H9 (cell line): ENCODE measurements around the gene NCKAP5. TPM values are rescaled to one million over a fixed set of nuclear protein-coding genes. Genes with fewer than 3 reads are reported as not detected.

Experiments used
- DNase-seq: peaks from one replicate; pipeline ENCODE4 v3.0.0-alpha.2; 2017
- H2AFZ ChIP-seq: one replicate; pipeline ENCODE4 v1.6.1; 2013; ENCODE audit warnings: mild to moderate bottlenecking, low read length, control low read depth, moderate library complexity
- H2AK5ac ChIP-seq: 2 replicates; pipeline ENCODE4 v1.6.1; 2013; ENCODE audit warnings: low read length, control low read depth, mixed read lengths; ENCODE audit not compliant: insufficient read length
- H2BK120ac ChIP-seq: one replicate; pipeline ENCODE4 v1.6.1; 2013; ENCODE audit warnings: low read depth, mild to moderate bottlenecking, low read length, control low read depth, inconsistent platforms; ENCODE audit not compliant: poor library complexity, severe bottlenecking
- H2BK12ac ChIP-seq: 2 replicates; pipeline ENCODE4 v1.6.1; 2013; ENCODE audit warnings: low read length, control low read depth, mixed read lengths, low read depth; ENCODE audit not compliant: insufficient read length
- H2BK15ac ChIP-seq: 2 replicates; pipeline ENCODE4 v1.6.1; 2013; ENCODE audit warnings: low read depth, low read length, control low read depth
- H2BK20ac ChIP-seq: one replicate; pipeline ENCODE4 v1.6.1; 2013; ENCODE audit warnings: low read depth, mild to moderate bottlenecking, low read length, control low read depth, inconsistent platforms; ENCODE audit not compliant: poor library complexity, severe bottlenecking
- H2BK5ac ChIP-seq: 2 replicates; pipeline ENCODE4 v1.6.1; 2013; ENCODE audit warnings: low read length, control low read depth, mixed read lengths; ENCODE audit not compliant: insufficient read length
- H3K14ac ChIP-seq: 2 replicates; pipeline ENCODE4 v1.6.1; 2013; ENCODE audit warnings: low read length, control low read depth; ENCODE audit not compliant: insufficient read depth
- H3K18ac ChIP-seq: 2 replicates; pipeline ENCODE4 v1.6.1; 2013; ENCODE audit warnings: low read depth, mild to moderate bottlenecking, mixed read lengths, low read length, control low read depth; ENCODE audit not compliant: insufficient read length
- H3K23ac ChIP-seq: 2 replicates; pipeline ENCODE4 v1.6.1; 2013; ENCODE audit warnings: low read length, control low read depth, mixed read lengths, low read depth; ENCODE audit not compliant: insufficient read length
- H3K23me2 ChIP-seq: 2 replicates; pipeline ENCODE4 v1.6.1; 2013; ENCODE audit warnings: low read depth, mild to moderate bottlenecking, mixed read lengths, low read length, control low read depth; ENCODE audit not compliant: insufficient read length, poor library complexity, severe bottlenecking
- H3K27ac ChIP-seq: 2 replicates; pipeline ENCODE4 v1.5.1; 2013; ENCODE audit warnings: low read length, control low read depth, mixed read lengths, low read depth; ENCODE audit not compliant: insufficient read length
- H3K27me3 ChIP-seq: 2 replicates; pipeline ENCODE4 v1.6.1; 2013; ENCODE audit warnings: low read length, control low read depth, inconsistent platforms; ENCODE audit not compliant: insufficient read depth
- H3K4ac ChIP-seq: 2 replicates; pipeline ENCODE4 v1.6.1; 2013; ENCODE audit warnings: low read depth, mild to moderate bottlenecking, control low read depth, inconsistent platforms, low read length, moderate library complexity
- H3K4me1 ChIP-seq: 2 replicates; pipeline ENCODE4 v1.6.1; 2013; ENCODE audit warnings: low read length, control low read depth, inconsistent platforms; ENCODE audit not compliant: insufficient read depth
- H3K4me2 ChIP-seq: 2 replicates; pipeline ENCODE4 v1.6.1; 2013; ENCODE audit warnings: low read length, control low read depth, mixed read lengths; ENCODE audit not compliant: insufficient read length, insufficient read depth
- H3K56ac ChIP-seq: 2 replicates; pipeline ENCODE4 v1.6.1; 2013; ENCODE audit warnings: low read depth, mild to moderate bottlenecking, mixed read lengths, low read length, control low read depth; ENCODE audit not compliant: insufficient read length
- H3K79me1 ChIP-seq: 2 replicates; pipeline ENCODE4 v1.6.1; 2013; ENCODE audit warnings: low read depth, mild to moderate bottlenecking, moderate library complexity, low read length, control low read depth, inconsistent platforms; ENCODE audit not compliant: insufficient read depth, poor library complexity, severe bottlenecking
- H3K79me2 ChIP-seq: 2 replicates; pipeline ENCODE4 v1.6.1; 2013; ENCODE audit warnings: low read length, control low read depth, inconsistent platforms; ENCODE audit not compliant: insufficient read depth
- H3K9ac ChIP-seq: 2 replicates; pipeline ENCODE4 v1.6.1; 2013; ENCODE audit warnings: low read length, control low read depth, mixed read lengths; ENCODE audit not compliant: insufficient read length; ENCODE audit errors: extremely low read depth
- H3K9me3 ChIP-seq: one replicate; pipeline ENCODE4 v1.6.1; 2013; ENCODE audit warnings: low read depth, low read length, inconsistent platforms; ENCODE audit not compliant: control insufficient read depth
- H3T11ph ChIP-seq: one replicate; pipeline ENCODE4 v1.6.1; 2013; ENCODE audit warnings: mild to moderate bottlenecking, low read length, control low read depth, inconsistent platforms
- H4K20me1 ChIP-seq: one replicate; pipeline ENCODE4 v1.6.1; 2013; ENCODE audit not compliant: control insufficient read depth, insufficient read length, insufficient read depth
- H4K5ac ChIP-seq: 2 replicates; pipeline ENCODE4 v1.6.1; 2013; ENCODE audit warnings: low read depth, mild to moderate bottlenecking, mixed read lengths, low read length, control low read depth; ENCODE audit not compliant: insufficient read length
- H4K8ac ChIP-seq: replicated peaks from 2 replicates; pipeline ENCODE4 v1.6.1; 2013; ENCODE audit warnings: low read length, control low read depth, mixed read lengths, low read depth; ENCODE audit not compliant: insufficient read length
- H4K91ac ChIP-seq: 2 replicates; pipeline ENCODE4 v1.6.1; 2013; ENCODE audit warnings: low read depth, mild to moderate bottlenecking, moderate library complexity, mixed read lengths, low read length, control low read depth; ENCODE audit not compliant: insufficient read length
- H3K27ac Mint-ChIP-seq, 3 experiments: 2 replicates in 2 of 3; 3 replicates in 1 of 3; pipeline ENCODE4 v1.8.0; 2020 to 2021; ENCODE audit warnings: mixed read lengths in 3 of 3, mild to moderate bottlenecking in 1 of 3, moderate library complexity in 1 of 3
- H3K27me3 Mint-ChIP-seq: 2 replicates; pipeline ENCODE4 v1.8.0; 2021; ENCODE audit warnings: low read depth, mild to moderate bottlenecking, moderate library complexity, mixed read lengths
- H3K36me3 Mint-ChIP-seq, 3 experiments: 2 replicates in 2 of 3; 3 replicates in 1 of 3; pipeline ENCODE4 v1.8.0; 2020 to 2021; ENCODE audit warnings: low read depth in 3 of 3, mixed read lengths in 3 of 3; ENCODE audit not compliant: insufficient read depth in 1 of 3
- H3K4me1 Mint-ChIP-seq, 2 experiments: 2 replicates each; pipeline ENCODE4 v1.8.0; 2020; ENCODE audit warnings: mixed read lengths in 2 of 2
- H3K4me3 Mint-ChIP-seq, 2 experiments: 2 replicates in 1 of 2; 3 replicates in 1 of 2; pipeline ENCODE4 v1.8.0; 2020 to 2021; ENCODE audit warnings: mild to moderate bottlenecking in 2 of 2, mixed read lengths in 2 of 2, moderate library complexity in 1 of 2
- H3K9me3 Mint-ChIP-seq, 2 experiments: 2 replicates in 1 of 2; 3 replicates in 1 of 2; pipeline ENCODE4 v1.8.0; 2020; ENCODE audit warnings: mild to moderate bottlenecking in 2 of 2, mixed read lengths in 2 of 2, moderate library complexity in 1 of 2
- WGBS: extraction: QIAGEN DNeasy Blood & Tissue Kit; methylation state at CpG from one replicate; pipeline ENCODE4 v1.1.7; 2013; ENCODE audit warnings: missing lambda C conversion rate, low lambda C conversion rate, mixed read lengths; ENCODE audit not compliant: insufficient read length; ENCODE audit errors: extremely low coverage; 5-methylcytosine and 5-hydroxymethylcytosine counted together
- total RNA-seq: library from RNA; stranded (reverse); gene quantifications from 2 replicates; pipeline ENCODE4 v1.2.1, GENCODE V29; 2021
- TF ChIP-seq, protein P1 (sequence below): fragments of 200-600 bp; sonication (generic); conservative IDR thresholded peaks from 3 replicates; pipeline ENCODE4 v1.8.0; 2021; ENCODE audit warnings: antibody characterized with exemption, mild to moderate bottlenecking

Gene NCKAP5
- total RNA-seq, 1 experiment from 2014 or later, result 0.26 TPM

DNA sequence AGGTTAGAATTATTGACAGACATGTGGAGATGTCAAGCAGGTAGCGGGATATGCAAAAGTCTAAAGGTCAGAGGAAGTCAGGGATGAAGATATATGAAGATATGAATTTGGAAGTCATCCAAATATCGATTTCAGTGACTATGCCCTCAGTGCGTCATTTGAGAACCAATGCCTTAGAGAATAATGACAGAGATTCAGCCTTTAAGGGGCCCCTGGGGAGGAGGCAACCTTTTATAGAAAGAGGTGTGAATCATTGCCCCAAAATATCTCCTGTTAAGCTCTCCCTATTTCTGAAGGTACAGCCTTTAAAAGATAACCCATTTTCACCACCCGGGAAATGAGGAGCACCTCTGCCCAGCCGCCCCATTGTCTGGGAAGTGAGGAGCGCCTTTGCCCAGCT, 223.4 kb downstream of the NCKAP5 start:
- no CpG with 5 or more reads among the region's 6 CpGs for WGBS

More for the DNA sequence above, 223.4 kb downstream of the NCKAP5 start:
- Histone ChIP-seq H2BK15ac (no peak overlapping the region), H3K79me2 (no peaks in the 10 kb centered on the region), H2AFZ (no peak overlapping the region), H2BK20ac (no peak overlapping the region), H4K20me1 (no peaks in the 10 kb centered on the region), H3K27me3 (no peaks in the 10 kb centered on the region), H3K4ac (no peak overlapping the region), H4K5ac (no peak overlapping the region), H4K91ac (no peak overlapping the region), H3K4me2 (no peak overlapping the region), H3K56ac (no peak overlapping the region), H2AK5ac (no peak overlapping the region), H3T11ph (no peak overlapping the region), H3K23ac (no peak overlapping the region), H3K27ac (no peak overlapping the region), H3K23me2 (no peaks in the 10 kb centered on the region), H2BK120ac (no peak overlapping the region), H2BK5ac (no peak overlapping the region), H4K8ac (no peak overlapping the region), H3K14ac (no peak overlapping the region), H3K79me1 (no peaks in the 10 kb centered on the region), H3K9me3 (no peaks in the 10 kb centered on the region), H3K4me1 (peaks cover 5% of the 10 kb centered on the region; the same call in 1 of the 2 replicates), H3K9ac (no peak overlapping the region), H3K18ac (no peak overlapping the region), H2BK12ac (no peak overlapping the region)
- Mint-ChIP-seq H3K4me3 (no peak overlapping the region), H3K27me3 (no peaks in the 10 kb centered on the region; the same call in 1 of the 2 replicates), H3K9me3 (no peaks in the 10 kb centered on the region), H3K36me3 (no peaks in the 10 kb centered on the region), H3K27ac (no peak overlapping the region), H3K4me1 (peaks cover 10 to 14% of the 10 kb centered on the region in 2 experiments)
- DNase-seq, result no peak
- TF ChIP-seq, protein P1, sequence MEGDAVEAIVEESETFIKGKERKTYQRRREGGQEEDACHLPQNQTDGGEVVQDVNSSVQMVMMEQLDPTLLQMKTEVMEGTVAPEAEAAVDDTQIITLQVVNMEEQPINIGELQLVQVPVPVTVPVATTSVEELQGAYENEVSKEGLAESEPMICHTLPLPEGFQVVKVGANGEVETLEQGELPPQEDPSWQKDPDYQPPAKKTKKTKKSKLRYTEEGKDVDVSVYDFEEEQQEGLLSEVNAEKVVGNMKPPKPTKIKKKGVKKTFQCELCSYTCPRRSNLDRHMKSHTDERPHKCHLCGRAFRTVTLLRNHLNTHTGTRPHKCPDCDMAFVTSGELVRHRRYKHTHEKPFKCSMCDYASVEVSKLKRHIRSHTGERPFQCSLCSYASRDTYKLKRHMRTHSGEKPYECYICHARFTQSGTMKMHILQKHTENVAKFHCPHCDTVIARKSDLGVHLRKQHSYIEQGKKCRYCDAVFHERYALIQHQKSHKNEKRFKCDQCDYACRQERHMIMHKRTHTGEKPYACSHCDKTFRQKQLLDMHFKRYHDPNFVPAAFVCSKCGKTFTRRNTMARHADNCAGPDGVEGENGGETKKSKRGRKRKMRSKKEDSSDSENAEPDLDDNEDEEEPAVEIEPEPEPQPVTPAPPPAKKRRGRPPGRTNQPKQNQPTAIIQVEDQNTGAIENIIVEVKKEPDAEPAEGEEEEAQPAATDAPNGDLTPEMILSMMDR, result no peak
